Muscle of arm (tissue), 12 donors: ENCODE results near the gene CDK11B. TPM values are rescaled to one million over a fixed set of nuclear protein-coding genes. Genes with fewer than 3 reads are reported as not detected.

Experiments
- DNase-seq: peaks from one replicate; pipeline ENCODE4 v3.0.0-alpha.2; 2013
- polyA plus RNA-seq, 12 donors: library from polyadenylated mRNA; unstranded; fragments of 120-200 nt; gene quantifications; one replicate each; pipeline ENCODE4 v1.2.1, GENCODE V29; 2013; ENCODE audit not compliant: insufficient read length in 12 of 12

Gene CDK11B
- polyA plus RNA-seq, 12 donors = 28.3 to 46.3 (median 31.2) TPM; not detected in 1

- no peak for DNase-seq
Observed at GRCh38 chr1:1616045-1616790, 42.6 kb downstream of the CDK11B start.

GRCh38 chr1:1615256-1616044 is 43.4 kb downstream of the CDK11B start, which contains the start of gene MIB2:
Gene MIB2, plus strand, starts transcription at chr1:1615500. Its CDS starts 7,953 bp downstream, at chr1:1623453.
- DNase-seq = peak; percentile 95

- DNase-seq = no peak
Observed at GRCh38 chr1:1614954-1615255, 43.9 kb downstream of the CDK11B start.

GRCh38 chr1:1614204-1614953 is 44.4 kb downstream of the CDK11B start:
- no peak for DNase-seq

- no peak for DNase-seq
Observed at GRCh38 chr1:1613509-1614082, 45.2 kb downstream of the CDK11B start.

GRCh38 chr1:1612104-1612400 is 46.8 kb downstream of the CDK11B start:
- DNase-seq = no peak

GRCh38 chr1:1610796-1611195 is 48.0 kb downstream of the CDK11B start:
- DNase-seq = no peak

- DNase-seq = no peak
Observed at GRCh38 chr1:1609822-1610485, 48.9 kb downstream of the CDK11B start.

GRCh38 chr1:1606232-1606631 is 52.6 kb downstream of the CDK11B start:
- no peak for DNase-seq

- DNase-seq = no peak
Observed at GRCh38 chr1:1605724-1606123, 53.1 kb downstream of the CDK11B start.

GRCh38 chr1:1605034-1605591 is 53.7 kb downstream of the CDK11B start:
- DNase-seq = no peak

- DNase-seq = no peak
Observed at GRCh38 chr1:1604374-1605033, 54.3 kb downstream of the CDK11B start.

- no peak for DNase-seq
Observed at GRCh38 chr1:1603671-1604373, 55.0 kb downstream of the CDK11B start.

GRCh38 chr1:1602968-1603506 is 55.8 kb downstream of the CDK11B start:
- no peak for DNase-seq

- DNase-seq = no peak
Observed at GRCh38 chr1:1602304-1602967, 56.4 kb downstream of the CDK11B start.

- DNase-seq = no peak
Observed at GRCh38 chr1:1601564-1602303, 57.1 kb downstream of the CDK11B start.

GRCh38 chr1:1600861-1601563 is 57.8 kb downstream of the CDK11B start:
- DNase-seq = no peak
